GM18909 (cell line): ENCODE results near the gene SEC14L1.
"Not testable (repeated sequence)": the region's sequence is repeated elsewhere in the genome, so short reads cannot be mapped to it uniquely, and the experiment has no call there.

Source experiments
- ATAC-seq: cut with Tn5 transposase; IDR thresholded peaks from one replicate; pipeline ENCODE4 v1.9.1; 2021; ENCODE audit warnings: mild to moderate bottlenecking; ENCODE audit not compliant: unreplicated experiment, poor library complexity

Gene SEC14L1

GRCh38 chr17:77140166-77140877 is 447 bp upstream of the SEC14L1 start:
- peak; percentile 90 for ATAC-seq

GRCh38 chr17:77141846-77142449 is 1.2 kb downstream of the SEC14L1 start:
- no peak for ATAC-seq

- no peak for ATAC-seq
These were observed 1.9 kb downstream of the SEC14L1 start for GRCh38 chr17:77142689-77143088.

GRCh38 chr17:77143306-77143705 is 2.5 kb downstream of the SEC14L1 start:
- ATAC-seq: no peak

- no peak for ATAC-seq
These were observed 3.5 kb downstream of the SEC14L1 start for GRCh38 chr17:77144227-77144626.

- no peak for ATAC-seq
These were observed 4.4 kb downstream of the SEC14L1 start for GRCh38 chr17:77145224-77145611.

- ATAC-seq: no peak
These were observed 5.0 kb downstream of the SEC14L1 start for GRCh38 chr17:77145612-77146245.

- no peak for ATAC-seq
These were observed 5.5 kb downstream of the SEC14L1 start for GRCh38 chr17:77146246-77146632.

- ATAC-seq: no peak
These were observed 6.1 kb downstream of the SEC14L1 start for GRCh38 chr17:77146882-77147281.

GRCh38 chr17:77147357-77147801 is 6.6 kb downstream of the SEC14L1 start:
- no peak for ATAC-seq

- ATAC-seq: no peak
These were observed 7.5 kb downstream of the SEC14L1 start for GRCh38 chr17:77148077-77148939.

GRCh38 chr17:77148940-77149510 is 8.3 kb downstream of the SEC14L1 start:
- no peak for ATAC-seq

- no peak for ATAC-seq
These were observed 9.4 kb downstream of the SEC14L1 start for GRCh38 chr17:77150196-77150595.

- no peak for ATAC-seq
These were observed 10.4 kb downstream of the SEC14L1 start for GRCh38 chr17:77151186-77151585.

- ATAC-seq: not testable (repeated sequence)
These were observed 11.3 kb downstream of the SEC14L1 start for GRCh38 chr17:77152056-77152455.

GRCh38 chr17:77153472-77153871 is 12.7 kb downstream of the SEC14L1 start:
- ATAC-seq: no peak

GRCh38 chr17:77153999-77154586 is 13.3 kb downstream of the SEC14L1 start:
- ATAC-seq: no peak

GRCh38 chr17:77155125-77155524 is 14.4 kb downstream of the SEC14L1 start:
- ATAC-seq: no peak

GRCh38 chr17:77157766-77158165 is 17.0 kb downstream of the SEC14L1 start:
- not testable (repeated sequence) for ATAC-seq
